Activated T-helper 17 cell treated with anti-CD3 and anti-CD28 coated beads, Interleukin-2, amount 50 U/mL, for 72 hours (primary cell): ENCODE measurements around the gene FIZ1. TPM values are rescaled to one million over a fixed set of nuclear protein-coding genes. Genes with fewer than 3 reads are reported as not detected.

Experiments used
- ATAC-seq: fragments of 150-1000 bp; cut with Tn5 transposase; replicated peaks from 2 replicates; pipeline ENCODE4 v1.10.0; 2021; ENCODE audit warnings: mild to moderate bottlenecking, moderate library complexity
- H3K27ac Mint-ChIP-seq: one replicate; pipeline ENCODE4 v1.8.0; 2022; ENCODE audit warnings: mixed read lengths
- H3K27me3 Mint-ChIP-seq: one replicate; pipeline ENCODE4 v1.8.0; 2022; ENCODE audit warnings: mixed read lengths
- H3K36me3 Mint-ChIP-seq: one replicate; pipeline ENCODE4 v1.8.0; 2022; ENCODE audit warnings: low read depth, mild to moderate bottlenecking, mixed read lengths
- H3K4me1 Mint-ChIP-seq: one replicate; pipeline ENCODE4 v1.8.0; 2022; ENCODE audit warnings: mixed read lengths
- H3K4me3 Mint-ChIP-seq: one replicate; pipeline ENCODE4 v1.8.0; 2022; ENCODE audit warnings: mild to moderate bottlenecking, mixed read lengths
- H3K9me3 Mint-ChIP-seq: one replicate; pipeline ENCODE4 v1.8.0; 2022; ENCODE audit warnings: mixed read lengths
- total RNA-seq, 2 donors: library from RNA; stranded (reverse); gene quantifications; one replicate each; pipeline ENCODE4 v1.2.3, GENCODE V29; 2022

The FIZ1 gene
- total RNA-seq, 2 donors from 2014 or later: 8.7 to 12.9 TPM

- Mint-ChIP-seq H3K27me3 (peaks cover 21% of the 10 kb centered on the region), H3K36me3 (no peaks in the 10 kb centered on the region), H3K4me1 (no peaks in the 10 kb centered on the region), H3K4me3 (no peak overlapping the region), H3K27ac (no peak overlapping the region), H3K9me3 (no peaks in the 10 kb centered on the region)
- no peak for ATAC-seq
These were observed 55.3 kb downstream of the FIZ1 start for GRCh38 chr19:55544014-55544413.

- Mint-ChIP-seq H3K4me1 (no peaks in the 10 kb centered on the region), H3K9me3 (no peaks in the 10 kb centered on the region), H3K27me3 (peaks cover 21% of the 10 kb centered on the region), H3K4me3 (no peak overlapping the region), H3K27ac (no peak overlapping the region), H3K36me3 (no peaks in the 10 kb centered on the region)
- ATAC-seq: no peak
These were observed 55.8 kb downstream of the FIZ1 start for GRCh38 chr19:55543567-55543966.

- Mint-ChIP-seq H3K9me3 (no peaks in the 10 kb centered on the region), H3K4me3 (no peak overlapping the region), H3K4me1 (no peaks in the 10 kb centered on the region), H3K27me3 (peaks cover 13% of the 10 kb centered on the region), H3K27ac (no peak overlapping the region), H3K36me3 (no peaks in the 10 kb centered on the region)
- no peak for ATAC-seq
These were observed 56.9 kb downstream of the FIZ1 start for GRCh38 chr19:55542292-55542855.

Other genes starting within 250 kb of the FIZ1 start
- gene COX6B2, start 244.8 kb downstream of the FIZ1 start, total RNA-seq: under 1 TPM; 0.15 to 0.50 TPM
- not detected for gene GARIN5B, start 236.3 kb downstream of the FIZ1 start, total RNA-seq
- under 1 TPM; 0.15 to 0.95 TPM for gene IL11, start 229.1 kb downstream of the FIZ1 start, total RNA-seq
- not detected for gene TMEM190, start 222.7 kb downstream of the FIZ1 start, total RNA-seq
- 10 to 100 TPM in 1 of 2 donors, 1 to 10 TPM in 1; 7.2 to 11.5 TPM for gene TMEM238, start 215.2 kb downstream of the FIZ1 start, total RNA-seq
- gene RPL28, start 213.6 kb downstream of the FIZ1 start, total RNA-seq: 1,000 to 10,000 TPM; 2,155 to 2,438 TPM
- 100 to 1,000 TPM; 183 to 343 TPM for gene UBE2S, start 191.7 kb downstream of the FIZ1 start, total RNA-seq
- under 1 TPM in 1 of 2 donors, not detected in 1; 0.11 TPM for gene SHISA7, start 156.2 kb downstream of the FIZ1 start, total RNA-seq
- 10 to 100 TPM; 21.2 to 39.5 TPM for gene ISOC2, start 137.9 kb downstream of the FIZ1 start, total RNA-seq
- not detected for gene C19orf85, start 134.8 kb downstream of the FIZ1 start, total RNA-seq
- 10 to 100 TPM; 11.1 to 11.3 TPM for gene ZNF628, start 122.9 kb downstream of the FIZ1 start, total RNA-seq
- gene NAT14, start 114.3 kb downstream of the FIZ1 start, total RNA-seq: 10 to 100 TPM in 1 of 2 donors, 1 to 10 TPM in 1; 7.1 to 12.3 TPM
- under 1 TPM; 0.41 to 0.69 TPM for gene SSC5D, start 111.1 kb downstream of the FIZ1 start, total RNA-seq
- not detected for gene SBK2, start 62.4 kb downstream of the FIZ1 start, total RNA-seq
- gene SBK3, start 54.0 kb downstream of the FIZ1 start, total RNA-seq: not detected
- gene ZNF579, start 18.7 kb downstream of the FIZ1 start, total RNA-seq: 1 to 10 TPM; 4.7 to 6.5 TPM
- 10 to 100 TPM; 20.1 to 25.3 TPM for gene ZNF524, start 771 bp upstream of the FIZ1 start, total RNA-seq
- gene ZNF865, start 6.1 kb upstream of the FIZ1 start, total RNA-seq: 10 to 100 TPM; 11.9 to 13.2 TPM
- gene ZNF784, start 25.0 kb upstream of the FIZ1 start, total RNA-seq: 1 to 10 TPM; 4.6 to 5.3 TPM
- gene ZNF580, start 41.5 kb upstream of the FIZ1 start, total RNA-seq: 10 to 100 TPM; 21.9 to 22.2 TPM
- 10 to 100 TPM; 26.4 to 35.6 TPM for gene ZNF581, start 44.1 kb upstream of the FIZ1 start, total RNA-seq
- 1 to 10 TPM; 2.4 to 2.6 TPM for gene CCDC106, start 48.7 kb upstream of the FIZ1 start, total RNA-seq
- gene U2AF2, start 55.5 kb upstream of the FIZ1 start, total RNA-seq: 100 to 1,000 TPM; 254 to 333 TPM
- 10 to 100 TPM; 29.2 to 45.1 TPM for gene EPN1, start 75.7 kb upstream of the FIZ1 start, total RNA-seq
- gene NLRP9, start 138.9 kb upstream of the FIZ1 start, total RNA-seq: not detected
- not detected for gene RFPL4A, start 159.6 kb upstream of the FIZ1 start, total RNA-seq
- not detected for gene RFPL4AL1, start 169.6 kb upstream of the FIZ1 start, total RNA-seq
- under 1 TPM in 1 of 2 donors, not detected in 1; 0.11 TPM for gene NLRP11, start 232.5 kb upstream of the FIZ1 start, total RNA-seq
- not detected for gene NLRP4, start 237.0 kb upstream of the FIZ1 start, total RNA-seq